WTC11 (cell line): Measurements from ENCODE around the gene PDZD2. TPM values are rescaled to one million over a fixed set of nuclear protein-coding genes. Genes with fewer than 3 reads are reported as not detected.

Source experiments
- ATAC-seq: fragments of 200-7000 bp; cut with Tn5 transposase; 2 replicates; pipeline ENCODE4 v1.10.0; 2021; ENCODE audit warnings: mild to moderate bottlenecking, moderate library complexity
- CTCF ChIA-PET: fragments of 300-600 bp; sonication (Branson Sonifier 250); formaldehyde crosslinking; loops from one replicate; lab custom pipeline; 2021; ENCODE audit warnings: antibody characterized with exemption; lab: Charles Lee
- POLR2A ChIA-PET: fragments of 350-600 bp; sonication (Branson Sonifier 250); formaldehyde crosslinking; loops from one replicate; lab custom pipeline; 2021; ENCODE audit warnings: antibody characterized with exemption; lab: Charles Lee
- DNase-seq: peaks from one replicate; pipeline ENCODE4 v3.0.0; 2021; ENCODE audit warnings: low spot score
- H3K27ac Mint-ChIP-seq: 2 replicates; pipeline ENCODE4 v1.8.0; 2021; ENCODE audit warnings: mixed read lengths
- H3K27me3 Mint-ChIP-seq: 2 replicates; pipeline ENCODE4 v1.8.0; 2021; ENCODE audit warnings: low read depth, mild to moderate bottlenecking, moderate library complexity, mixed read lengths
- H3K36me3 Mint-ChIP-seq: 2 replicates; pipeline ENCODE4 v1.8.0; 2021; ENCODE audit warnings: mixed read lengths
- H3K4me1 Mint-ChIP-seq: 2 replicates; pipeline ENCODE4 v1.8.0; 2022; ENCODE audit warnings: mixed read lengths
- H3K4me3 Mint-ChIP-seq: 2 replicates; pipeline ENCODE4 v1.8.0; 2021; ENCODE audit warnings: mild to moderate bottlenecking, moderate library complexity, mixed read lengths
- H3K9me3 Mint-ChIP-seq: 2 replicates; pipeline ENCODE4 v1.8.0; 2021; ENCODE audit warnings: mixed read lengths
- AR ChIP-seq: fragments of 250-450 bp; sonication (Bioruptor Pico); IDR thresholded peaks from 2 replicates; pipeline ENCODE4 v1.9.0; 2021; ENCODE audit warnings: mild to moderate bottlenecking
- ARID4B ChIP-seq: sonication (generic); formaldehyde crosslinking; IDR thresholded peaks from 2 replicates; pipeline ENCODE4 v1.8.0; 2023; ENCODE audit warnings: missing genetic modification reagents, mild to moderate bottlenecking, borderline replicate concordance
- CREB1 ChIP-seq: sonication (generic); formaldehyde crosslinking; IDR thresholded peaks from 2 replicates; pipeline ENCODE4 v1.8.0; 2023; ENCODE audit warnings: mild to moderate bottlenecking, missing genetic modification reagents
- ERG ChIP-seq: fragments of 250-450 bp; sonication (Bioruptor Pico); IDR thresholded peaks from 2 replicates; pipeline ENCODE4 v1.8.0; 2021; ENCODE audit warnings: mild to moderate bottlenecking
- ESRRA ChIP-seq: sonication (generic); formaldehyde crosslinking; IDR thresholded peaks from 2 replicates; pipeline ENCODE4 v1.8.1; 2022; ENCODE audit warnings: mild to moderate bottlenecking, missing genetic modification reagents, borderline replicate concordance
- MAX ChIP-seq: sonication (generic); formaldehyde crosslinking; IDR thresholded peaks from 2 replicates; pipeline ENCODE4 v1.8.0; 2022; ENCODE audit warnings: mild to moderate bottlenecking, missing genetic modification reagents
- NFATC4 ChIP-seq: fragments of 250-450 bp; sonication (Bioruptor Pico); IDR thresholded peaks from 2 replicates; pipeline ENCODE4 v1.9.0; 2021; ENCODE audit warnings: mild to moderate bottlenecking
- NFE2L1 ChIP-seq: sonication (generic); formaldehyde crosslinking; IDR thresholded peaks from 2 replicates; pipeline ENCODE4 v1.8.1; 2023; ENCODE audit warnings: missing genetic modification reagents
- PREB ChIP-seq: sonication (generic); formaldehyde crosslinking; IDR thresholded peaks from 2 replicates; pipeline ENCODE4 v1.8.1; 2022; ENCODE audit warnings: mild to moderate bottlenecking, missing genetic modification reagents, moderate library complexity, borderline replicate concordance
- SMAD4 ChIP-seq: sonication (generic); formaldehyde crosslinking; IDR thresholded peaks from 2 replicates; pipeline ENCODE4 v1.8.0; 2022; ENCODE audit warnings: mild to moderate bottlenecking, missing genetic modification reagents
- ZNF219 ChIP-seq: sonication (generic); formaldehyde crosslinking; IDR thresholded peaks from 2 replicates; pipeline ENCODE4 v1.8.0; 2023; ENCODE audit warnings: missing genetic modification reagents, mild to moderate bottlenecking, borderline replicate concordance
- ZNF671 ChIP-seq: fragments of 250-450 bp; sonication (Bioruptor Pico); IDR thresholded peaks from 2 replicates; pipeline ENCODE4 v1.8.0; 2021; ENCODE audit warnings: mild to moderate bottlenecking
- total RNA-seq: library from RNA; stranded (reverse); gene quantifications from 3 replicates; pipeline ENCODE4 v1.2.3, GENCODE V29; 2021

Gene PDZD2
- total RNA-seq, 1 experiment from 2014 or later: 11.4 TPM

GRCh38 chr5:32067774-32068470, 429.0 kb downstream of the PDZD2 start (continued):
- no peak for TF ChIP-seq AR

GRCh38 chr5:32068561-32068960, 429.6 kb downstream of the PDZD2 start:
- H3K36me3 Mint-ChIP-seq: peaks cover 7% of the 10 kb centered on the region
- CTCF ChIA-PET: no interaction called here
- H3K4me1 Mint-ChIP-seq: no peaks in the 10 kb centered on the region
- no peak for ATAC-seq
- no peak for DNase-seq
- POLR2A ChIA-PET: no interaction called here
- no peak for TF ChIP-seq MAX (CRISPR knock-in tag)
- no peaks in the 10 kb centered on the region for H3K27me3 Mint-ChIP-seq
- H3K27ac Mint-ChIP-seq: no peak overlapping the region
- no peak overlapping the region for H3K4me3 Mint-ChIP-seq
- H3K9me3 Mint-ChIP-seq: peaks cover 4% of the 10 kb centered on the region; the same call in 1 of the 2 replicates

- Mint-ChIP-seq H3K27ac (no peak overlapping the region), H3K4me1 (no peaks in the 10 kb centered on the region), H3K27me3 (no peaks in the 10 kb centered on the region), H3K36me3 (peaks cover 7% of the 10 kb centered on the region), H3K9me3 (peaks cover 4% of the 10 kb centered on the region; the same call in 1 of the 2 replicates), H3K4me3 (no peak overlapping the region)
- ATAC-seq (no peak), DNase-seq (no peak)
- POLR2A ChIA-PET: no interaction called here
- CTCF ChIA-PET: no interaction called here
- no peak for TF ChIP-seq ZNF671 (CRISPR knock-in tag)
These were observed 430.5 kb downstream of the PDZD2 start for GRCh38 chr5:32069396-32069795.

- CTCF ChIA-PET: no interaction called here
- Mint-ChIP-seq H3K36me3 (peaks cover 7% of the 10 kb centered on the region), H3K27me3 (no peaks in the 10 kb centered on the region), H3K4me3 (no peak overlapping the region), H3K9me3 (peaks cover 4% of the 10 kb centered on the region; the same call in 1 of the 2 replicates), H3K27ac (no peak overlapping the region), H3K4me1 (no peaks in the 10 kb centered on the region)
- ATAC-seq (no peak), DNase-seq (no peak)
- TF ChIP-seq ARID4B (CRISPR knock-in tag) (no peak), ESRRA (no peak), ERG (CRISPR knock-in tag) (no peak), NFE2L1 (CRISPR knock-in tag) (no peak), SMAD4 (no peak), PREB (CRISPR knock-in tag) (no peak), CREB1 (CRISPR knock-in tag) (no peak), ZNF219 (CRISPR knock-in tag) (no peak), NFATC4 (CRISPR knock-in tag) (no peak)
- POLR2A ChIA-PET: no interaction called here
These were observed 432.5 kb downstream of the PDZD2 start for GRCh38 chr5:32071351-32071944.
